HEK293 (cell line): ENCODE data around the gene SMIM29.
A peak's percentile ranks its signal among the peaks of the same experiment; 100 is the strongest.

Experiments used
- EGR2 ChIP-seq: fragments of 450-650 bp; formaldehyde crosslinking; IDR thresholded peaks from 2 replicates; pipeline ENCODE4 v1.5.1; 2016; ENCODE audit warnings: low read depth, missing biosample characterization, missing genetic modification characterization
- ELK4 ChIP-seq: IDR thresholded peaks from 2 replicates; pipeline ENCODE4 v1.6.1; 2011; ENCODE audit warnings: mild to moderate bottlenecking, low read depth, low read length, borderline replicate concordance
- GLI2 ChIP-seq: fragments of 450-650 bp; formaldehyde crosslinking; IDR thresholded peaks from 2 replicates; pipeline ENCODE4; 2017; ENCODE audit warnings: missing biosample characterization, missing genetic modification characterization, low read depth, borderline replicate concordance
- GLIS2 ChIP-seq: fragments of 450-650 bp; formaldehyde crosslinking; IDR thresholded peaks from 2 replicates; pipeline ENCODE4 v1.5.1; 2016; ENCODE audit warnings: missing biosample characterization, missing genetic modification characterization
- HIC1 ChIP-seq: fragments of 450-650 bp; formaldehyde crosslinking; IDR thresholded peaks from 2 replicates; pipeline ENCODE4 v1.5.1; 2016; ENCODE audit warnings: missing biosample characterization, missing genetic modification characterization
- IKZF3 ChIP-seq: fragments of 450-650 bp; IDR thresholded peaks from 2 replicates; pipeline ENCODE4 v1.5.0; 2018; ENCODE audit warnings: missing biosample characterization, mild to moderate bottlenecking, missing genetic modification characterization, moderate library complexity
- KLF10 ChIP-seq: fragments of 450-650 bp; IDR thresholded peaks from 2 replicates; pipeline ENCODE4 v1.5.1; 2018; ENCODE audit warnings: missing biosample characterization, mild to moderate bottlenecking, missing genetic modification characterization
- KLF17 ChIP-seq: fragments of 450-650 bp; formaldehyde crosslinking; IDR thresholded peaks from 2 replicates; pipeline ENCODE4 v1.5.1; 2016; ENCODE audit warnings: missing biosample characterization, missing genetic modification characterization
- KLF8 ChIP-seq: fragments of 450-650 bp; formaldehyde crosslinking; IDR thresholded peaks from 2 replicates; pipeline ENCODE4 v1.5.1; 2016; ENCODE audit warnings: missing biosample characterization, missing genetic modification characterization
- MEIS1 ChIP-seq: sonication (generic); formaldehyde crosslinking; IDR thresholded peaks from 2 replicates; pipeline ENCODE4 v1.8.1; 2022; ENCODE audit warnings: missing genetic modification reagents, mild to moderate bottlenecking, borderline replicate concordance
- OSR2 ChIP-seq: fragments of 450-650 bp; formaldehyde crosslinking; IDR thresholded peaks from 2 replicates; pipeline ENCODE4 v1.5.1; 2016; ENCODE audit warnings: missing biosample characterization, missing genetic modification characterization
- SP7 ChIP-seq: fragments of 450-650 bp; formaldehyde crosslinking; IDR thresholded peaks from 2 replicates; pipeline ENCODE4 v1.5.1; 2016; ENCODE audit warnings: missing biosample characterization, missing genetic modification characterization
- WT1 ChIP-seq: fragments of 450-650 bp; formaldehyde crosslinking; IDR thresholded peaks from 2 replicates; pipeline ENCODE4 v1.5.1; 2016; ENCODE audit warnings: missing biosample characterization, missing genetic modification characterization
- YY1 ChIP-seq: fragments of 450-650 bp; formaldehyde crosslinking; IDR thresholded peaks from 2 replicates; pipeline ENCODE4 v1.5.1; 2018; ENCODE audit warnings: missing biosample characterization, missing genetic modification characterization
- ZBTB1 ChIP-seq: fragments of 450-650 bp; formaldehyde crosslinking; IDR thresholded peaks from 2 replicates; pipeline ENCODE4 v1.5.1; 2016; ENCODE audit warnings: missing biosample characterization, missing genetic modification characterization
- ZBTB10 ChIP-seq: fragments of 450-650 bp; formaldehyde crosslinking; IDR thresholded peaks from 2 replicates; pipeline ENCODE4 v1.5.1; 2016; ENCODE audit warnings: missing biosample characterization, missing genetic modification characterization
- ZBTB17 ChIP-seq: fragments of 450-650 bp; formaldehyde crosslinking; IDR thresholded peaks from 2 replicates; pipeline ENCODE4 v1.5.1; 2016; ENCODE audit warnings: missing biosample characterization, missing genetic modification characterization
- ZFP37 ChIP-seq: fragments of 450-650 bp; formaldehyde crosslinking; IDR thresholded peaks from 2 replicates; pipeline ENCODE4 v1.5.1; 2016; ENCODE audit warnings: missing biosample characterization, missing genetic modification characterization
- ZNF169 ChIP-seq: fragments of 450-650 bp; formaldehyde crosslinking; IDR thresholded peaks from 2 replicates; pipeline ENCODE4 v1.5.1; 2016; ENCODE audit warnings: missing biosample characterization, missing genetic modification characterization
- ZNF174 ChIP-seq: fragments of 450-650 bp; formaldehyde crosslinking; IDR thresholded peaks from 2 replicates; pipeline ENCODE4 v1.5.0; 2017; ENCODE audit warnings: missing biosample characterization, mild to moderate bottlenecking, missing genetic modification characterization
- ZNF214 ChIP-seq: fragments of 450-650 bp; formaldehyde crosslinking; IDR thresholded peaks from 2 replicates; pipeline ENCODE4 v1.5.1; 2017; ENCODE audit warnings: missing biosample characterization, mild to moderate bottlenecking, missing genetic modification characterization, borderline replicate concordance
- ZNF223 ChIP-seq: fragments of 450-650 bp; formaldehyde crosslinking; IDR thresholded peaks from 2 replicates; pipeline ENCODE4 v1.5.1; 2016; ENCODE audit warnings: missing biosample characterization, missing genetic modification characterization
- ZNF366 ChIP-seq: fragments of 450-650 bp; formaldehyde crosslinking; conservative IDR thresholded peaks from 2 replicates; pipeline ENCODE4 v1.5.1; 2016; ENCODE audit warnings: missing biosample characterization, missing genetic modification characterization
- ZNF600 ChIP-seq: fragments of 450-650 bp; formaldehyde crosslinking; IDR thresholded peaks from 2 replicates; pipeline ENCODE4 v1.5.1; 2016; ENCODE audit warnings: missing biosample characterization, missing genetic modification characterization
- ZNF629 ChIP-seq: fragments of 450-650 bp; formaldehyde crosslinking; IDR thresholded peaks from 2 replicates; pipeline ENCODE4 v1.5.1; 2017; ENCODE audit warnings: missing biosample characterization, missing genetic modification characterization
- ZNF660 ChIP-seq: fragments of 450-650 bp; IDR thresholded peaks from 2 replicates; pipeline ENCODE4 v1.5.1; 2018; ENCODE audit warnings: missing biosample characterization, mild to moderate bottlenecking, missing genetic modification characterization
- ZNF664 ChIP-seq: fragments of 450-650 bp; formaldehyde crosslinking; IDR thresholded peaks from 2 replicates; pipeline ENCODE4 v1.5.1; 2016; ENCODE audit warnings: missing biosample characterization, missing genetic modification characterization
- ZNF692 ChIP-seq: fragments of 450-650 bp; formaldehyde crosslinking; IDR thresholded peaks from 2 replicates; pipeline ENCODE4 v1.5.1; 2016; ENCODE audit warnings: missing biosample characterization, missing genetic modification characterization
- ZSCAN30 ChIP-seq: fragments of 450-650 bp; IDR thresholded peaks from 2 replicates; pipeline ENCODE4 v1.5.1; 2018; ENCODE audit warnings: missing biosample characterization, mild to moderate bottlenecking, missing genetic modification characterization, moderate library complexity
- TF ChIP-seq, protein P1 (sequence below): sonication (generic); formaldehyde crosslinking; IDR thresholded peaks from 2 replicates; pipeline ENCODE4 v1.8.1; 2022; ENCODE audit warnings: mild to moderate bottlenecking, moderate library complexity, missing genetic modification reagents

SMIM29 gene

GRCh38 chr6:34243901-34244884, 4.6 kb downstream of the SMIM29 start (continued):
- no peak for TF ChIP-seq KLF17 (tag by site-specific recombination)
- peak; percentile 73 for TF ChIP-seq ZNF660 (tag by site-specific recombination)
- no peak for TF ChIP-seq ZNF214 (tag by site-specific recombination)
- TF ChIP-seq KLF8 (tag by site-specific recombination), result peak; percentile 55; the same call in 1 of the 2 replicates
- peak; percentile 26; the same call in 1 of the 2 replicates for TF ChIP-seq ZFP37 (tag by site-specific recombination)
- peak; percentile 94 for TF ChIP-seq ZNF366 (tag by site-specific recombination)
- peak; percentile 95 for TF ChIP-seq EGR2 (tag by site-specific recombination)
- peak; percentile 65; the same call in 1 of the 2 replicates for TF ChIP-seq ZNF629 (tag by site-specific recombination)
- TF ChIP-seq ZBTB17, result peak; percentile 17; the same call in 1 of the 2 replicates
- no peak for TF ChIP-seq ZNF223
- TF ChIP-seq KLF10, result peak; percentile 75; the same call in 1 of the 2 replicates
- peak; percentile 75 for TF ChIP-seq HIC1 (tag by site-specific recombination)
- TF ChIP-seq ZNF600, result peak; percentile 63
- no peak for TF ChIP-seq MEIS1 (CRISPR knock-in tag)
- TF ChIP-seq GLI2 (tag by site-specific recombination), result no peak
- TF ChIP-seq ZNF692 (tag by site-specific recombination), result peak; percentile 91
- no peak for TF ChIP-seq ZBTB1
- no peak for TF ChIP-seq ELK4
- TF ChIP-seq ZNF169 (tag by site-specific recombination), result no peak
- TF ChIP-seq YY1 (tag by site-specific recombination), result no peak
- no peak for TF ChIP-seq ZNF664 (tag by site-specific recombination)
- no peak for TF ChIP-seq OSR2
- TF ChIP-seq ZBTB10 (tag by site-specific recombination), result no peak
- TF ChIP-seq IKZF3 (tag by site-specific recombination), result peak; percentile 47; the same call in 1 of the 2 replicates
- no peak for TF ChIP-seq ZSCAN30 (tag by site-specific recombination)
- TF ChIP-seq WT1 (tag by site-specific recombination), result peak; percentile 56
- peak; percentile 78 for TF ChIP-seq SP7 (tag by site-specific recombination)
- TF ChIP-seq, protein P1, sequence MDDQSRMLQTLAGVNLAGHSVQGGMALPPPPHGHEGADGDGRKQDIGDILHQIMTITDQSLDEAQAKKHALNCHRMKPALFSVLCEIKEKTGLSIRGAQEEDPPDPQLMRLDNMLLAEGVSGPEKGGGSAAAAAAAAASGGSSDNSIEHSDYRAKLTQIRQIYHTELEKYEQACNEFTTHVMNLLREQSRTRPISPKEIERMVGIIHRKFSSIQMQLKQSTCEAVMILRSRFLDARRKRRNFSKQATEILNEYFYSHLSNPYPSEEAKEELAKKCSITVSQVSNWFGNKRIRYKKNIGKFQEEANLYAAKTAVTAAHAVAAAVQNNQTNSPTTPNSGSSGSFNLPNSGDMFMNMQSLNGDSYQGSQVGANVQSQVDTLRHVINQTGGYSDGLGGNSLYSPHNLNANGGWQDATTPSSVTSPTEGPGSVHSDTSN, result no peak
- TF ChIP-seq ZNF174 (tag by site-specific recombination), result no peak
- peak; percentile 87 for TF ChIP-seq GLIS2 (tag by site-specific recombination)
